Measurements from ENCODE around the gene PEPD.

The PEPD gene

GRCh38 chr19:33377586-33378475, 143.8 kb downstream of the PEPD start:
- DNase-seq = no peak

- DNase-seq = no peak
Measured at GRCh38 chr19:33376941-33377557, 144.5 kb downstream of the PEPD start.

GRCh38 chr19:33376423-33376822, 145.2 kb downstream of the PEPD start:
- DNase-seq = no peak

- DNase-seq = no peak
Measured at GRCh38 chr19:33375837-33376159, 145.8 kb downstream of the PEPD start.

DNA sequence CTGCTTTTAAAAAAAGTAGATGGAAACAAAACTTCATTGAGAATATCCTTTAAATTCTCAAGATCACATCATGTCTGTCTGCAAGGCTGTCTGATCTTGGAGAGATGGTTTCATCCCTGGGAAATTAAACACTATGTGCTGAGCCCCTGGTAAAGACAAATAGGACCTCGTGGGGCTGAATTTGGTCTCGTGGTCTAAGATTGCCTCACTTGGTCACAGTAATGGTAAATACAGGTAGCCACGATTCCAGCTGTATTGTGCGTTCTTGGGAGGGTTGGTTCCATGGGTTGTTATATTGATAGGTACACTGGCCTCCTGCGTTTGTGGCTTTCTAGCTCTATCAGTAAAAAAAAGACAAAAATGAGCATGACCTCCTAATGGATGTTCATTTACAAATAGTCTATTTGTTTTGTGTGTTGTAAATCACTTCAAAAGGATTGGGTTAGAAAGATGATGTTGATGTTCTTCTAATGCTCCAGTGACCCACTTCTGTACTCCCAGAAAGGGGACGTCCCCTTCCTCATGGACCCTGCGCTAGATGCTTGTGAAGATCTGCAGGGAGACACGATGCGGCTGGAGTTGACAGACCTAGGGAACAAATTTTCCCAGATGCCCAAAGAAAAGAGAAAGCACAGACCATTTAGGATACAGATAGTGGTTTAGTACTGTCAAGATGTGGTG, 146.3 kb downstream of the PEPD start:
- DNase-seq = no peak

DNA sequence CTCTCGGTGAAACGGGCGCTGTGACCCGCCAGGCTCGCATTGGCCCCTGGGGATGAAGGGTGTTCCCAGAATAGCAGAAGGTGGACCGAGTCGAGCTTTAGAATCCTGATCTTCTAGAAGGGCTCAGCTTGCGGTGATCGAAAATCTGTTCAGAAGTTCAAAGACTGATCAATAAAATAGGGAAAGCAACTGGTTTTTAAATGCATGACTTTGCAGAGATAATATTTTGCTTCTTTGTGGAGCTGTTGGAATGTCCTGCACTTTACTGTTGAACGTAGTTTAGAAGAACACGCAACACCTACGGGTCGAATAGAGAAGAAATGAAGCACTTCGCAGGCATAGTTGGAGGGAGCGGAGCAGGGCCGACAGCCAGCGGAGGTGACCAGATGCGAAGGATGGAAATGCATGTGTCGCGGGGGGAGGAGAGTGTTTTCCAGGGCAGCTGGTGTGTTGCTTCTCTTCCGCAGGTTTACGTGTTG, 147.3 kb downstream of the PEPD start:
- no peak for DNase-seq

GRCh38 chr19:33373453-33374235, 147.9 kb downstream of the PEPD start, which contains the start of gene CEBPG:
Gene CEBPG, plus strand, starts transcription at chr19:33373709. Its CDS starts 5,531 bp downstream, at chr19:33379240.
- DNase-seq = peak; percentile 90

DNA sequence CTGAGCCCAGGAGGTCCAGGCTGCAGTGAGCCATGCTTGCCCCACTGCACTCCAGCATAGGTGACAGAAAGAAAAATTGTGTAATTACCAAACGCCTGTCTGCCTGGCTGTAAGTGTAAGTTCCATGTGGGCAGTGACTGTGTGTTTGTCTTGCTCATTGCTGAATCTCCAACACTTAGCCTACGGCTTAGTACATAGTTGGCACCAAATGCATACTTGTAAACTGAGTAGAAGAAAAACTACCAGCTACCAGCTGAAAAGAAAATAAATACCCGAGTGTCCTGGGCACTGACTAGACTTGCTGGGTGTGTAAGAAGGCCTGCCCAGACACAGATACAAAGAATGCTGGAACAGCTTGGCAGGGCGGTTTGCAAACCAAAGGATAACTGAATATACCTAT, 150.8 kb downstream of the PEPD start:
- DNase-seq = no peak

DNA sequence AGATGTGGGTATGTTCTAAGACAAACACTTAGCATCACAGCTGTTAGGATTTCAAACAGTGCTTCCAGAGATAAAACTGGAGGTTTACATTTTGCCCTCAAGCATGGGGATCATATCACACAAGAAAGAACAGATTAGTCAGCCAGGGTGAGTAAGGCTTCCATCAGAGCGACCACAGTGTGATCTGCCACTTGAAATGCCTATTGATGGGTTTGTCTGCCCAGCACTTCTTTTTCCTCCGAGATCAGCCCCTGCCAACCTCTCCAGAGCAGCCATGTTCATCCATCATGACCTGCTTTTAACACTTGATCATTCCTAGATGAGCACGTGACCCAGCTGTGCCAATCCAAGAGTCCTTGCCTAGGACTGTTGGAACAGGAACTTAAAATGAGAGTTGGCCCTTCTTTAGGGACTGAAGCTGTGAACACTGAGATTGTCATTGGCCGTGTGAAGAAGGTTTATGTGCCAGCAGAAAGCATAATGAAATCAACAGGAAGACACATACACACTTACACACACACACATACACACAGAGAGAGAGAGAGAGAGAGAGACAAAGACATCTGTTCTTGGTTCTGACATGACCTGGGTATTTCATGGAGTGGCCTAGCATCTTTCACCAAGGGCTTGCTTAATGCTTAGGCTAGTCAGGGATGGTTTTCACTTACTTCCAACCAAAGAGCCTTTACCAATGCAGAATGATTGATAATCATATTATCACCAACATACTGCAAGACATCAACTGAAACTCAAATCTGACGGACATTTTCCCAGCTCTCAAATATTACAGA, 153.3 kb downstream of the PEPD start:
- DNase-seq = no peak

- no peak for DNase-seq
Measured at GRCh38 chr19:33366897-33367296, 154.7 kb downstream of the PEPD start.

GRCh38 chr19:33366127-33366526, 155.5 kb downstream of the PEPD start:
- no peak for DNase-seq

- DNase-seq = no peak
Measured at GRCh38 chr19:33365691-33366090, 155.9 kb downstream of the PEPD start.

- DNase-seq = no peak
Measured at GRCh38 chr19:33363476-33363875, 158.1 kb downstream of the PEPD start.

DNA sequence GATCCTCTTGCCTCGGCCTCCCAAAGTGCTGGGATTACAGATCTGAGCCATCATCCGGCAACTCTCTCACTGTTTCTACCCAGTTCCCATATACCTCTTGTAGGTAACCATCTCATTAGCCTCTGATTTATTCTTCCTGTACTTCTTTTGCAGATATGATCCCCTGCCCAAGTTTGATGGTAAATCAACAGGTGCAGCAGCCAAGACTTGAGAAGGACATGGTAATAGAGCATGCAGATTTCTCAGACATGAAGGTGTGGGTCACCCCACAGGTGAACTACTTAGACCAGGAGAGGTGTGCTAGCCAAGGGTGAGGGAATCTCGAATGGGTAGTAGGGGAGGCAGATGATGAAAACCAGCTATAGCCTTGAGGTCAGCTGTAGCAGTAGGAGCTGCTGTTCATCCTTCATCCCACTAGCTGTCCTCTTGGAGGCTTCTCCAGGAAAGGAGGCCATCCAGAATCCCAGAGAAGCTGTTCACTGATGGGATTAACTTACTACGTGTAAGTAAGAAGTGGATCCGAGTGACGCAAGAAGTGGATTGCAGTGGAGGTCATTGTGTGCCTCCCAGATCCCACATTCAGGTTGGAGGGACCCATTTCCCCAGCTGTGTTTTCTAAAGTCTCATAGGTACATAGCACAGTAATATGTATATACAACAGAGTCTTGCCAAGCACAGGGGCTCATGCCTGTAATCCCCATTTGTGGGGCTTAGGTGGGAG, 158.9 kb downstream of the PEPD start:
- no peak for DNase-seq

GRCh38 chr19:33359581-33359980, 162.0 kb downstream of the PEPD start:
- no peak for DNase-seq

DNA sequence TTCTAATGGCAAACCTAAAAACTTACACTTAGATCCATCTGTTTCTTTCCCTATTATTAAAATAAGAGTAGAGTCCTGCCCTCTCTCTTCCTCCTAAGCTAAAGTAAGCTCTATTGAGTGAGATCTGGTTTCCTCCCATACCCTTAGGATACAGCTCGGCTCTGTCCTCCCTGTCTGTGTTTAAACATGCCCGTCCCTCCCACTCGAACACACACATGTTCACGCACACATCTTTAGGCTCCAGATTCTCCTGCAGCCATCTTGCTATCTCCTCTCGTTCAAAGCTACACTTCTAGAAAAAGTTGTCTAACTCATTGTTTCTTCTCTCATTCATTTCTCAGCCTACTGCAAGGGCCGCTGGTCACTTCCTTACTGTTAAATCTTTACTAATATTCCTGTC, 163.2 kb downstream of the PEPD start:
- no peak for DNase-seq

DNA sequence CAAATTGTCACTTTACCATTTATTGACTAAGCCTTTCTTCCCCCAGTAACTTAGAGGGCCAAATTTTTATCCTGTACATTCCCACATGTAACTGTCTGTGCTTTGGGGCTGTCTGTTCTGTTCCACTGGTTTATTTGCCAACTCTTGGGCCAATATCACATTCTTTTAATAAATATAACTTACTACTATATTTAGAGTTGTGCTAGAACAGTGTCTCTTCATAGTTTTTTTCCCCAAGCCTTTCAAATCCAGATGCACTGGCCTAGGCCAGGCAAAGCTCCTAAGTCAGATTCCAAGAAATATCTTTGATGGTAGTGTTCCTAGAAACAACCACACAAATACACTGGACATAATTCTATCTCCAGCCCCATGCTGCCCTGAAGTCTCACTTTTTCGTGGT, 164.0 kb downstream of the PEPD start:
- DNase-seq = no peak

DNA sequence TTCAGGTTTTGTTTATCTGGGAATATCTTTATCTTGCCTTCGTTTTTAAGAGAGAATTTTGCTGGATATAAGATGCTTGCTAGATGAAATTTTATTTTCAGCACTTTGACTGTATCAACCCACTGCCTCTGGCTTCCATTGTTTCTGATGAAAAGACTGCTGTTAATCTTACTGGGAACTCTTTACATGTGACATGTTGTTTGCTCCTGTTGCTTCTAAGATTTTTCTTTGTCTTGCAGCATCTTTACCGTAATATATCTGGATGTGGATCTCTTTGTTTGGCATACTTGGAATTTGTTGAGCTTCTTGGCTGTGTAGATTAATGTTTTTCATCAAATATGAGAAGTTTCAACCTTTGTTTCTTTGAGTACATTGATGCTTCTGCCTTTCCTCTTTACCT, 166.1 kb downstream of the PEPD start:
- no peak for DNase-seq

GRCh38 chr19:33350538-33351309, 170.9 kb downstream of the PEPD start:
- no peak for DNase-seq
